T-helper 2 cell treated with Interferon-gamma antibody and Interleukin-4, amounts not matched to agents 5 μg/mL and 100 μg/mL, for 36 hours (primary cell): ENCODE measurements around the gene C16orf96.
A peak's percentile ranks its signal among the peaks of the same experiment; 100 is the strongest.

Experiments
- DNase-seq: peaks from one replicate; pipeline ENCODE4 v3.0.0; 2021; ENCODE audit warnings: low spot score
- H3K27ac Mint-ChIP-seq: one replicate; pipeline ENCODE4 v1.8.0; 2021; ENCODE audit warnings: mild to moderate bottlenecking, mixed read lengths
- H3K27me3 Mint-ChIP-seq: one replicate; pipeline ENCODE4 v1.8.0; 2021; ENCODE audit warnings: low read depth, mixed read lengths
- H3K36me3 Mint-ChIP-seq: one replicate; pipeline ENCODE4 v1.8.0; 2021; ENCODE audit warnings: low read depth, mixed read lengths
- H3K4me1 Mint-ChIP-seq: one replicate; pipeline ENCODE4 v1.8.0; 2021; ENCODE audit warnings: low read depth, mixed read lengths
- H3K4me3 Mint-ChIP-seq: one replicate; pipeline ENCODE4 v1.8.0; 2022; ENCODE audit warnings: mild to moderate bottlenecking, moderate library complexity, mixed read lengths
- H3K9me3 Mint-ChIP-seq: one replicate; pipeline ENCODE4 v1.8.0; 2021; ENCODE audit warnings: mixed read lengths

Gene C16orf96

DNA sequence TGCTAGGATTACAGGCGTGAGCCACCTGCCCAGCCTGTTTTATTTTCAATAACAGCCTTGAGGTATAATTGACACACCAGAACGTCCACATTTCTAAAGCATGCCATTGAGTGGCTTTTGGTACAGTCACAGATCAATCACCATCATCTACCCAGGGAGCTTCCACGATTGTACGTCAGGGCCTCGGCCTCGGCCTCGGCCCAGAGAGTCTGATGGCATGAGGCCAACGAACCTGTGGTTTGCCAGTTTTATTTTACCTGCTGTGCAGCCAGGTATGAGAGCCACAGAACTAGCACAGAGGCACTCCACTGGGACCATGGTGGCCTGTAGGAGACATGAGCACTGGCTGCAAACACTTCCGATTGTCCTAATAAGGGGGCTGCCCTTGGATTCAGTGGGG is 50.2 kb downstream of the C16orf96 start:
- peaks cover 1% of the 10 kb centered on the region for H3K4me1 Mint-ChIP-seq
- H3K36me3 Mint-ChIP-seq: no peaks in the 10 kb centered on the region
- no peak overlapping the region for H3K4me3 Mint-ChIP-seq
- no peak for DNase-seq
- H3K9me3 Mint-ChIP-seq: no peaks in the 10 kb centered on the region
- no peak overlapping the region for H3K27ac Mint-ChIP-seq
- no peaks in the 10 kb centered on the region for H3K27me3 Mint-ChIP-seq

- Mint-ChIP-seq H3K27ac (no peak overlapping the region), H3K36me3 (no peaks in the 10 kb centered on the region), H3K4me1 (peaks cover 2% of the 10 kb centered on the region), H3K4me3 (no peak overlapping the region), H3K9me3 (no peaks in the 10 kb centered on the region), H3K27me3 (no peaks in the 10 kb centered on the region)
- no peak for DNase-seq
Measured at GRCh38 chr16:4607841-4608703, 51.9 kb downstream of the C16orf96 start.

GRCh38 chr16:4608704-4608980 is 52.5 kb downstream of the C16orf96 start:
- no peak overlapping the region for H3K27ac Mint-ChIP-seq

DNA sequence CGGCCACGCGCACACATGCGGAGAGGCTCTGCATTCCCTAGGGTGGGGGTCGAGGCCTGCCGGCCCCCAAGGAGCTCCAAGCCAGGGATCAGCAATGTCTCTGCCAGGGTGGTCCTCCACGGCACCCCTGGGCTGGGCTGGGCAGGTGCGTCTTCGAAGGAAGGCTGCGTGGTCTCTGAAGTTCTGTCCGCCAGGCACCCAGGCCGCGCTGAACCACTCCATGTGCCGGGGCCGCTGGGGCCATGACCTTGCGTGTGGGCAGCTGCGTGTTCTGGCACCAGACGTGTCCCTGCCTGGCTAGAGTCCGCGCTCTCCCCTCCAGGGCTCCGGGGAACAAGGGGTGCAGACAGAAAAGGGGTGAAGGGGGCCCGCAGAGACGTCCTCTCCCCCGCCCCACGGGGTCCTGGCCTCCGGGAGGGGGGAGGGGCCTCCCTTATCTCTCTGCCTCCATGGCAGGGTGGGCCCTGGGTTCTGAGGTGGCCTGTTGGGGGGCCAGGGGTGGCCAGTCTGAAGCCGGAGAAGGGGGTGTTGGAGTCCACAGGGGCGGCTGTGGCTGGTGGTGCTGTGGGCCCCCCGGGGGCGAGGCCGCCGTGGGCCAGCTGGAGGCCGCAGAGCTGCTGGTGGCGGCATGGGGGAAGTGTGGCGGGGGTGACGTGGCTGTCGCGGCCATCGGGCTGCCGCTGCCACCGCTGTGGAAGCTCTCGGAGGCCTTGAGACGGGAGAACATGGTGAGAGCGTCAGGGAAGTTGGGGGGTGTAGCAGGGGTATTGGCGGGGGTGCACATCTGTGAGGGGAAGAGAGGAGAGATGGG is 53.3 kb downstream of the C16orf96 start:
- Mint-ChIP-seq H3K27ac (no peak overlapping the region), H3K9me3 (no peaks in the 10 kb centered on the region), H3K36me3 (no peaks in the 10 kb centered on the region), H3K27me3 (no peaks in the 10 kb centered on the region), H3K4me1 (peaks cover 2% of the 10 kb centered on the region), H3K4me3 (no peak overlapping the region)
- no peak for DNase-seq

More at GRCh38 chr16:4608704-4608980, 52.5 kb downstream of the C16orf96 start:
- no peak for DNase-seq
- H3K4me3 Mint-ChIP-seq: no peak overlapping the region
- H3K36me3 Mint-ChIP-seq: no peaks in the 10 kb centered on the region
- H3K9me3 Mint-ChIP-seq: no peaks in the 10 kb centered on the region
- no peaks in the 10 kb centered on the region for H3K27me3 Mint-ChIP-seq
- H3K4me1 Mint-ChIP-seq: peaks cover 2% of the 10 kb centered on the region

DNA sequence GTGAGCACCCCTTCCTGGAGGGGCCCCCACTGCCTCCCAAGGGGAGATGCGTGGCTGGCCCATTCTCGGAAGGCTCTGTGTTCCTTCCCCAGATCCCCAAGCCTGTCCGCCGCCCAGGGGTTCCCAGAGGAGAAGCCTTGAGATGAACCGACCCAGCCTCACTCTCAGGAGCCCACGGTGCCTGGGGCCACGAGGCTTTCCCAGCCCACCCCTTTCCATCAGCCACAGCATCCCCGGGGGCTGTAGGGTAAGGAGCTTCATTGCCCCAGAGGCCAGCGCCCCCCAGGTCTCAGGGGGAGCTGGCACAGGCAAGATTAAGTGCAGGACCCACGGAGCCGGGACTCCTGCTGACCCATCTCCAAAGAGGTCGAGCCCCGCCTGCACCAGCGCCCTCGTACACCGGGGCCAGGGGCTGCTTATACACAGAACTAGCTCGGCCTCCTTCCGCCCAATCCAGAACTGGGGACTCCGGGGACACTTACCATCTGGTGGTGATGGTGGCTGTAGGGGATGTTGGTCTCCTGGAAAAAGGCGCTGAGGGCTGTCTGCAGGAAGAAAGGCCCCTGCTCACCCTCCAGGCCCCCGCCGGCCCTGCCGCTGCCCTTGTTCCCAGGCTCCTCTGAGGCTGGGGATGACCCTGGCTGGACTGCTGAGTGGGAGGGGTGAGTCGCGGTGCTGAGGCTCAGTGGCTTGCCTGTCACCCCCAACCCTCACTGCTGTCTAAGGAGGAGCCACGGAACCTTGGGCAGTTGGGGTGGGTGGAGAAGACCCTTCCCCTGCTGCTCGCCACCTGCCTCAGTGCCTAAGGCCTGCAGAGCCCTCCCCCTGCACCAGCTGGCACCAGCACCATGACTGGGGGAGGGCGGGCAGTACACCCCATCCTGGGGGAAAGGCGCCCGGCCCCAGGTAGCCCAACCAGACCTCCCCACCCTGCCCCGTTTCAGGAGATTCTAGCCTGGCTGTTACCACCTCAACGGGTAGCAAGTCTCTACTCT is 54.2 kb downstream of the C16orf96 start:
- Mint-ChIP-seq H3K9me3 (no peaks in the 10 kb centered on the region), H3K4me1 (peaks cover 2% of the 10 kb centered on the region), H3K27ac (no peak overlapping the region), H3K27me3 (no peaks in the 10 kb centered on the region), H3K4me3 (no peak overlapping the region), H3K36me3 (no peaks in the 10 kb centered on the region)
- DNase-seq: no peak

DNA sequence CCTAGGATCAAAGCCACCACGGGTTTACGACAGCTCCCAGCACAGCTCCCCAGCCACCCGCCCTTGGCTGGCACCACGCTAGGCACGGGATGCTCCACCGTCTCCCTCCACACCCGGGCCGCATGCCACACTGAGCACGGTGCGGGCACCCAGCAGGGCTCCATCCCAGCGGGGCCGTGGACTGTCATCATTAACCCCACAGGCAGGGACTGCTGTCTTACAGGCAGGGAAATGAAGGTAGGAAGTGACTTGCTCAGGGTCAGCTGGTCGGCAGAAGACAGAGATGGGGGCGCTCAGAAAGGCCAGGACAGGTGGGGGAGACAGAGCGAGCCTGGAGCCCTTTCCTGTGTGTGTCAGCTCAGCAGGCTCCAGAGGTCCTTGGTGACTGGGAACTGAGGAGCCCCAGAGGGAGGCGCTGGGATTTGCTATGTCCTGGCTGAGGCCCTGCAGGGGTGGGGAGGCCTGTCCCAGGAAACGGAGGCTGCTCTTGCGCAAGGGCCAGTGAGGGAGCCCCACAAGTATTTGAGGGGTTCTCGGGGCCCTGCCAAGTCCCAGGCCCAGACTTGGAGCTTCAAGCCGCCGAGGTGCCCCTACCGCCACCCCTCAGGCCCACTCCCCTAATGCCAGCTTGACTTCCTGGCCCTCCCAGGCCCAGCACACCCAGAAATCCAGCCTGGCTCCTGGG is 55.3 kb downstream of the C16orf96 start:
- H3K27ac Mint-ChIP-seq: no peak overlapping the region
- peaks cover 1% of the 10 kb centered on the region for H3K36me3 Mint-ChIP-seq
- DNase-seq: no peak
- peaks cover 7% of the 10 kb centered on the region for H3K4me1 Mint-ChIP-seq
- no peaks in the 10 kb centered on the region for H3K27me3 Mint-ChIP-seq
- no peaks in the 10 kb centered on the region for H3K9me3 Mint-ChIP-seq
- no peak overlapping the region for H3K4me3 Mint-ChIP-seq

GRCh38 chr16:4612474-4612931 is 56.4 kb downstream of the C16orf96 start:
- Mint-ChIP-seq H3K4me3 (no peak overlapping the region), H3K9me3 (no peaks in the 10 kb centered on the region), H3K36me3 (peaks cover 1% of the 10 kb centered on the region), H3K27ac (no peak overlapping the region), H3K4me1 (peaks cover 10% of the 10 kb centered on the region), H3K27me3 (no peaks in the 10 kb centered on the region)
- no peak for DNase-seq

DNA sequence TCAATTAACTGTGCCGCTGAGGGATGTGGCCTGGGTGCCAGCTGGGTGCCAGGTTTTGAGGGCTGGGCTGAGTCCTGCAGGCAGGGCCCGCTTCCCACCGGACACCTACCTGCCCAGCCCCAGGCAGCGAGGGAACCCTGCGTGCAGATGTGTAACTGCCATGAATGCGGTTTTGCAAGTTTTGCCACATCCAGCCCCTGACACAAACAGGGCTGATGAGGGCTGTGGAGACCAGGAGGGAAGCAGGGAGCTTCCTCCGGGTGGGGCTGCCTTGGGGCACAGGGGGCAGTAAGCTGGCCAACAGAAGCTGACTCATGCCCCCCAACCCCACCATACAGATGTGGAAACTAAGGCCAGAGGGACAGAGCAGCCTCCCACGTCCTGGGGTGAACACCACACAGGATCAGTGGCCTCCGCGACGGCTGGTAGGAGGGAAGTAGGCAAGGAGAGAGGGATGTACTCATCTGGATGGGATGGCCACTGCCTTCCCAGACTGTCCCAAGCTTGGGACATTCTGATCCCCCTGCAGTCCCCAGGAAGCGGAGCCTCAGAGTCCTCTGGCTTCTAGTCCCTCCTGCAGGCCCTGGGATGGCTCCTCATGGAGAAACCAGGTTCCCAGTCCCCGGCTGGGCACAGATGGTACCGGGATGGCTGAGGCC is 57.0 kb downstream of the C16orf96 start:
- no peak overlapping the region for H3K27ac Mint-ChIP-seq
- H3K4me1 Mint-ChIP-seq: peaks cover 14% of the 10 kb centered on the region
- DNase-seq: no peak
- H3K9me3 Mint-ChIP-seq: no peaks in the 10 kb centered on the region
- peaks cover 1% of the 10 kb centered on the region for H3K36me3 Mint-ChIP-seq
- H3K27me3 Mint-ChIP-seq: no peaks in the 10 kb centered on the region
- H3K4me3 Mint-ChIP-seq: peak overlapping the region; percentile 78

GRCh38 chr16:4613636-4614570 is 57.8 kb downstream of the C16orf96 start:
- peaks cover 1% of the 10 kb centered on the region for H3K36me3 Mint-ChIP-seq
- H3K27ac Mint-ChIP-seq: peak overlapping the region; percentile 41
- peaks cover 14% of the 10 kb centered on the region for H3K4me1 Mint-ChIP-seq
- H3K9me3 Mint-ChIP-seq: no peaks in the 10 kb centered on the region
- H3K4me3 Mint-ChIP-seq: peak overlapping the region; percentile 78
- no peaks in the 10 kb centered on the region for H3K27me3 Mint-ChIP-seq
- peak; percentile 30 for DNase-seq

DNA sequence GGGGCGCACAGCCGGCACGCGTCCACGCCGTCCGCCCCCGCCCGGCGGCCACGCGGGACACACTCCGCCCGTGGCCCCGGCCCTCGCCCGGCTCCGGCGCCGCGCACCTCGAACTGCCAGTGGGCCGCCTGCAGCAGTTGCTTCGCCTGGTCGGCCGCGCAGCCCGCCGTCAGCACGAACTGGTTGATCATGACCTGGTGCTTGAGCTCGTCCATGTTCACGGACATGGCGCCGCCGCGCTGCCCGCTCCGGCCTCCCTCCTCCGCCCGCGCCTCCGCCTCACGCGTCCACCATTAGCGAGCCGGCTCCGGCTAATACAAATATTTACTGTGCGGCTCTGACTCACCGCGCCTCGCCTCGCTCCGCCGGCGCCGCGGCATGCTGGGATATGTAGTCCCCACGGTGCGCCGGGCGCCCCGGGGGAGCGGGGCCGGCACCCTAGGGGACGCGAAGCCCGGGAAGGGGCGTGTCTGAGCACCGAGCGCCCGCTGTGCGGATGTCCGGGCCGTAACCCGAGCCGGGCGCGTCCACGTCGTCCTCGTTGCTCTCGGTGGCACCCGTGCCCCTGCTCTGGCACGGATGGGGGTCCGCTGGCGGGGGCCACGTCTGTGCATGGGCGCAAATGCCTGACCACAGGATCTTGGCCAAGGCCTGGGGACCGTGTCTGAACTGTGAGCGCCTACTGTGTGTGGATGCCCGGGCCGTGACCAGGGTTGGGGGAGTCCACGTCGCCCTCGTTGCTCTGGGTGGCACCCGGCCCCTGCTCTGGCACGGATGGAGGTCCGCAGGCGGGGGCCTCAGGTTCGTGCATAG is 58.6 kb downstream of the C16orf96 start, which contains the start of gene UBALD1:
TSS of gene UBALD1 (minus strand) at position 318 of the 813 bp plus-strand sequence. CDS start at position 227, 91 bp downstream.
- peak within 1 kb of the TSS; percentile 92 for H3K27ac Mint-ChIP-seq
- no peaks in the 10 kb centered on the region for H3K27me3 Mint-ChIP-seq
- peak within 1 kb of the TSS; percentile 89 for H3K4me3 Mint-ChIP-seq
- peaks cover 14% of the 10 kb centered on the region for H3K4me1 Mint-ChIP-seq
- H3K36me3 Mint-ChIP-seq: peaks cover 1% of the 10 kb centered on the region
- H3K9me3 Mint-ChIP-seq: no peaks in the 10 kb centered on the region
- DNase-seq: peak; percentile 88

DNA sequence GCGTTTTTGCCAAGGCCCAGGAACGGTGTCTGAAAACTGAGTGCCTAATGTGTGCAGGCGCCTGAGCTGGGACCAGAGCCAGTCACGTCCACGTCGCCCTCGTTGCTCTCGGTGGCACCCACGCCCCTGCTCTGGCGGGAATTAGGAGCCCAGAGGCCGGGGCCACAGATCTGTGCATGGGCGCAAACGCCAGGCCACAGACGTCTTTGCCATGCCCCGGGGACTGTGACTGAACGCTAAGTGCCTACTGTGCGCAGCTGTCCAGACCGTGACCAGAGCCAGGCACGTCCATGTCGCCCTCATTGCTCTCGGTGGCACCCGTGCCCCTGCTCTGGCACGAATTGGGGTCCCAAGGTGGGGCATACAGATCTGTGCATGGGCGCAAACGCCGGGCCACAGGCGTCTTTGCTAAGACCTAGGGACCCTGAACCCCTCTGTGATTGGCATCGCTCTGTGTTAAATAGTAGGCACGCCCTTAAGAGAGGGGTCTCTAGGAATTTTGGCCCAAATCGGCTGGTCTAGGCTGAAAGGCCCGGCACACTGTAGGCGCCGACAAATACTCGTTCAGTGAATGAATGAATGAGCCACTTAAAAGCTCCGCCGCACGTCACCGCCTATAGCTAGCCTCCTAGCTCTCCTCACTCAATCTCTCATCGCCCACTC is 59.4 kb downstream of the C16orf96 start:
- Mint-ChIP-seq H3K27me3 (no peaks in the 10 kb centered on the region), H3K27ac (peak overlapping the region; percentile 92), H3K36me3 (peaks cover 1% of the 10 kb centered on the region), H3K4me3 (peak overlapping the region; percentile 89), H3K9me3 (no peaks in the 10 kb centered on the region), H3K4me1 (peaks cover 14% of the 10 kb centered on the region)
- peak; percentile 9 for DNase-seq
